CD4-positive, alpha-beta memory T cell (primary cell): ENCODE results near the gene MAML2. TPM values are rescaled to one million over a fixed set of nuclear protein-coding genes. Genes with fewer than 3 reads are reported as not detected.

ENCODE experiments used
- CTCF ChIA-PET: fragments of 350-600 bp; sonication (Branson Sonifier 250); formaldehyde crosslinking; loops from one replicate; lab custom pipeline; 2021; ENCODE audit warnings: inconsistent platforms; ENCODE audit not compliant: partially characterized antibody; lab: Charles Lee
- POLR2A ChIA-PET: fragments of 350-600 bp; sonication (Branson Sonifier 250); formaldehyde crosslinking; loops from one replicate; lab custom pipeline; 2021; ENCODE audit not compliant: partially characterized antibody; lab: Charles Lee
- DNase-seq, 5 donors: peaks; one replicate each; pipeline versions ENCODE4 v3.0.0 to v3.0.0-alpha.2; 2020 to 2022; ENCODE audit warnings: mixed read lengths in 1 of 5
- H3K27ac ChIP-seq: one replicate; pipeline ENCODE4 v1.7.0; 2013; ENCODE audit warnings: low read depth, low read length
- H3K27me3 ChIP-seq: 2 replicates; pipeline ENCODE4 v1.7.0; 2013; ENCODE audit warnings: mild to moderate bottlenecking, low read length, moderate library complexity; ENCODE audit not compliant: insufficient read depth
- H3K36me3 ChIP-seq: 2 replicates; pipeline ENCODE4 v1.7.0; 2013; ENCODE audit warnings: mild to moderate bottlenecking, low read length, moderate library complexity; ENCODE audit not compliant: insufficient read depth
- H3K4me1 ChIP-seq: 2 replicates; pipeline ENCODE4 v1.7.0; 2013; ENCODE audit warnings: mild to moderate bottlenecking, low read length, moderate library complexity; ENCODE audit not compliant: insufficient read depth
- H3K4me3 ChIP-seq, 2 donors: one replicate each; pipeline ENCODE4 v1.7.0; 2013; ENCODE audit warnings: low read length in 2 of 2, mild to moderate bottlenecking in 1 of 2
- H3K9me3 ChIP-seq, 2 donors: one replicate each; pipeline ENCODE4 v1.7.0; 2013; ENCODE audit warnings: low read length in 2 of 2, control low read depth in 1 of 2; ENCODE audit not compliant: control insufficient read depth in 1 of 2
- H3K27ac Mint-ChIP-seq, 7 donors: one replicate each; pipeline ENCODE4 v1.8.0; 2020 to 2021; ENCODE audit warnings: mixed read lengths in 7 of 7, mild to moderate bottlenecking in 6 of 7, inconsistent platforms in 3 of 7, moderate library complexity in 3 of 7
- H3K27me3 Mint-ChIP-seq, 2 donors: one replicate each; pipeline ENCODE4 v1.8.0; 2020 to 2021; ENCODE audit warnings: mixed read lengths in 2 of 2
- H3K36me3 Mint-ChIP-seq, 2 donors: one replicate each; pipeline ENCODE4 v1.8.0; 2020 to 2021; ENCODE audit warnings: mixed read lengths in 2 of 2, inconsistent platforms in 1 of 2, mild to moderate bottlenecking in 1 of 2
- H3K4me1 Mint-ChIP-seq, 4 donors: one replicate each; pipeline ENCODE4 v1.8.0; 2020 to 2021; ENCODE audit warnings: mixed read lengths in 4 of 4, mild to moderate bottlenecking in 1 of 4
- H3K4me3 Mint-ChIP-seq, 8 donors: one replicate each; pipeline ENCODE4 v1.8.0; 2020 to 2021; ENCODE audit warnings: mixed read lengths in 8 of 8, mild to moderate bottlenecking in 7 of 8, moderate library complexity in 6 of 8, inconsistent platforms in 3 of 8
- H3K9me3 Mint-ChIP-seq, 8 donors: one replicate each; pipeline ENCODE4 v1.8.0; 2020 to 2021; ENCODE audit warnings: mixed read lengths in 8 of 8, mild to moderate bottlenecking in 5 of 8, inconsistent platforms in 3 of 8, moderate library complexity in 1 of 8
- intact Hi-C: fragments of 100-400 bp; cut with micrococcal nuclease; formaldehyde crosslinking; loops from one replicate; pipeline ENCODE4 v1.15.1; 2023
- polyA plus RNA-seq, 2 donors: library from polyadenylated mRNA; unstranded; fragments of 300-500 nt; fragmentation: Illumina TruSeq; gene quantifications; one replicate each; pipeline ENCODE4 v1.2.3, GENCODE V29; 2021
- total RNA-seq, 2 experiments: library from RNA; stranded (reverse); gene quantifications; one replicate each; pipeline ENCODE4 v1.2.3, GENCODE V29; 2021

The MAML2 gene
- total and polyA plus RNA-seq, 4 experiments from 2014 or later = 1.6 to 38.3 (median 25.5) TPM

DNA sequence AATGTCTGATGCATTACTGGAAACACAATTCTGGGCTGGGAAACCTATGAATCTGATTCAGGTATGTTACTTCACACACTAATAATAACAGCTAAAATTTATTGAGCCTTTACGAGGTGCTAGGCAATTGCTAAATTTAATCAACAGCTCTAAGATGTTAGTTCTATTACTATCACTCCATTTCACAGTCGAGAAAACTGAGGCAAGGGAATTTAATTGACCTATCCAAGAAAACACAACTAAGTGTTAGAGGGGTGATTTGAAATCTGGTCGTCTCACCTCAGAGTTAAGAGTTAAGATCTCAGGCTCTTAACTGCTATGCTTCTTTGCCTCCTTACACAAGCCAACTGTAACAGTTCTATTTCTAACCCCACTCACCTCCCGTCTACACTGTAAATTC lies 8.8 kb downstream of the MAML2 start:
- no peaks in the 10 kb centered on the region for H3K27me3 ChIP-seq
- Mint-ChIP-seq H3K27ac (peak overlapping the region in 3 of 7 donors; percentile 4 to 58 (median 21)), H3K36me3 (peaks cover 34 to 37% of the 10 kb centered on the region in 2 donors), H3K9me3 (no peaks in the 10 kb centered on the region), H3K4me3 (peak overlapping the region in 1 of 8 donors; percentile 51), H3K27me3 (no peaks in the 10 kb centered on the region), H3K4me1 (peaks cover 66 to 92% (median 81%) of the 10 kb centered on the region in 4 donors)
- DNase-seq = no peak
- H3K9me3 ChIP-seq = no peaks in the 10 kb centered on the region
- intact Hi-C loops = no loop called here
- peaks cover 3% of the 10 kb centered on the region for H3K36me3 ChIP-seq
- no peak overlapping the region for H3K27ac ChIP-seq
- CTCF ChIA-PET = interaction anchor here (1.1 to 2.2 kb wide), 2 partner anchors 9 to 47 kb away, joined by 3 to 13 read pairs; partner anchors contain the start of gene MAML2
- peaks cover 95% of the 10 kb centered on the region for H3K4me1 ChIP-seq
- no peak overlapping the region for H3K4me3 ChIP-seq
- POLR2A ChIA-PET = no interaction called here

DNA sequence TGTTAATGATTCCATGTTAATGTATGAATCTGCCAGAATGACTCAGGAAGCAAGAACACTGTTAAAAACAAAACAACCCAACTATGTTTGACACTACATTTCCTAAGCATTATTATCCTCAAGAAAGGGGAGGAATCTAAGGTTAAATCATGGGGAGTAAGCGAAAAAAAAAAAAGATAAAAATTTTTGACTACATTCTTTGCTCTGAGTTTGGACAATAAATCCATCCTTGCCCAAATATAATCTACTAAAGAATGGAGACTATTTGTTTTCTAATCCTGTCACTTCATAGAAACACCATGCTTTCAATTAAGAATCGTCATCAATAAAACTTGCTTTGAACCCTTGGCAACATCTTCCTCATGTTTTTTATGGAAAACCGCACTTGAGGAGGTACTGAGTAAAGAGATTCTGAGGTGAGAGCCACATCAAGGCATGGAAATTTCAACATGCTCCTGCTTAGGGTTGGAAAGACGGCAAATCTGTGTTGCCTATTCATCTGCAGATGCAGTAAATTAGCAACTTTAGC lies 9.7 kb downstream of the MAML2 start:
- Histone ChIP-seq H3K27ac (no peak overlapping the region), H3K4me1 (peaks cover 90% of the 10 kb centered on the region), H3K27me3 (no peaks in the 10 kb centered on the region), H3K9me3 (no peaks in the 10 kb centered on the region), H3K36me3 (peaks cover 3% of the 10 kb centered on the region), H3K4me3 (no peak overlapping the region)
- intact Hi-C loops = no loop called here
- Mint-ChIP-seq H3K4me3 (peak overlapping the region in 5 of 8 donors; percentile 11 to 28 (median 17)), H3K27ac (peak overlapping the region in 1 of 7 donors; percentile 15), H3K9me3 (no peaks in the 10 kb centered on the region), H3K27me3 (no peaks in the 10 kb centered on the region), H3K4me1 (peaks cover 61 to 92% (median 78%) of the 10 kb centered on the region in 4 donors), H3K36me3 (peaks cover 35 to 39% of the 10 kb centered on the region in 2 donors)
- CTCF ChIA-PET = interaction anchor here (3.7 kb wide), 1 partner anchor 9 kb away, joined by 37 read pairs; the partner anchor contains the start of gene MAML2
- DNase-seq = no peak
- POLR2A ChIA-PET = interaction anchor here (1.2 kb wide), 1 partner anchor 10 kb away, joined by 3 read pairs; no protein-coding TSS in a partner anchor

DNA sequence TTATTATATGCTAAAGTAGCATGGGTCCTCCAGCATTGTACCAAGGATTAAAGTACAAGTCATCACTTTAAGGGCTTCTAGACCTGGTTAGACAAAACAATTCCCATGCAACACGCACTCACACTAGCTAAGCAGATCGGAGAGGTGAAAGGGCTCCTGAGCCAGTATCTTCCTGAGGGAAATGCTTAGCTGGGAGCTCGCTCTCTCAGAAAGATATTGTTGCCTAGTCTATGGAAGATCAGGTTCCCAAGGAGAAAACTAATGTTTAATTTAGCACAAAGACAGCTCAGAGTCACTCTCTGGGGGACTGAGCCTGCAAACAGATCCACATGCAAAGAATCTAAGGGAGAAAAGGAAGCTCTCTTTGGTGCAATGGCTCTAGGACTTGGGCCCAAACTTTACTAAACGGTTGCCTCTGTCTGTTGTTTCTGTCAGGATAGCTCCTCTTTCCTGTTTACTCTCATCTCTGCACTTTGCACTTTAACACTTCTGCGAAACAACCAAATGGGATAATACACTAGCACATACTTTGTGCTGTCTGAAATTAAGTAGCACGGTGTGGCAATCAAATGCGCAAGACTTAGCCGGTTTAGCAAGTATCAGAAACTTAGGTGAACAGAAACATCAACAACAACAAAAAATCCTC lies 10.7 kb downstream of the MAML2 start:
- POLR2A ChIA-PET = interaction anchor here (0.5 to 1.2 kb wide), 3 partner anchors 11 to 48 kb away, joined by 3 read pairs; no protein-coding TSS in a partner anchor

DNA sequence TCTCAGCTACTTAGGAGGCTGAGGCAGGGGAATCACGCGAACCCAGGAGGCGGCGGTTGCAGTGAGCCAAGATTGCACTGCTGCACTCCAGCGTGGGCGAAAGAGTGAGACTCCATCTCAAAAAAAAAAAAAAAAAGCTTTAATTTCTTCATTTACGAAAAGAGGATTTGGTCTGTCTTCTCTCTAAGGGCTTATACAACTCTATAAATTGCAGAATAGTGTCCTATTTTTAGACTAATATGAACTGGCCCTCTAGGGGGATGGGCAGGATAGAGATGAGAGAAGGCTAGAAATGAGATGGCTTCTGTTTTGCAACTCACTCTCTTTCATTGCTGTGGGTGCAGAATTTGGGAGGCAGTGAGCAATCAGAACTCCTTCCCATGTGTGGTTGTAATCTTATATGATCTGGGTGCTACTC lies 11.3 kb downstream of the MAML2 start:
- H3K27ac ChIP-seq = no peak overlapping the region
- no peaks in the 10 kb centered on the region for H3K27me3 ChIP-seq
- H3K4me1 ChIP-seq = peaks cover 75% of the 10 kb centered on the region
- POLR2A ChIA-PET = interaction anchor here (1.0 to 1.2 kb wide), 2 partner anchors 12 to 13 kb away, joined by 3 read pairs; no protein-coding TSS in a partner anchor
- peaks cover 3% of the 10 kb centered on the region for H3K36me3 ChIP-seq
- no peaks in the 10 kb centered on the region for H3K27me3 Mint-ChIP-seq
- H3K9me3 ChIP-seq = no peaks in the 10 kb centered on the region
- peak overlapping the region in 4 of 8 donors; percentile 16 to 37 (median 30) for H3K4me3 Mint-ChIP-seq
- intact Hi-C loops = no loop called here
- peak overlapping the region in 1 of 7 donors; percentile 17 for H3K27ac Mint-ChIP-seq
- H3K4me3 ChIP-seq = no peak overlapping the region
- no peaks in the 10 kb centered on the region for H3K9me3 Mint-ChIP-seq
- no peak for DNase-seq
- H3K4me1 Mint-ChIP-seq = peaks cover 51 to 83% (median 69%) of the 10 kb centered on the region in 4 donors
- CTCF ChIA-PET = interaction anchor here (0.6 to 3.7 kb wide), 3 partner anchors 10 to 76 kb away, joined by 3 to 37 read pairs (median 4); partner anchors contain the start of gene MAML2
- H3K36me3 Mint-ChIP-seq = peaks cover 31 to 43% of the 10 kb centered on the region in 2 donors

More for the DNA sequence above, 10.7 kb downstream of the MAML2 start:
- peaks cover 27 to 40% of the 10 kb centered on the region in 2 donors for H3K36me3 Mint-ChIP-seq
- CTCF ChIA-PET = interaction anchor here (0.6 to 3.7 kb wide), 2 partner anchors 10 to 77 kb away, joined by 3 to 37 read pairs; partner anchors contain the start of gene MAML2
- DNase-seq = no peak
- peak overlapping the region in 6 of 8 donors; percentile 7 to 48 (median 32) for H3K4me3 Mint-ChIP-seq
- peak overlapping the region in 1 of 7 donors; percentile 17 for H3K27ac Mint-ChIP-seq
- Histone ChIP-seq H3K27me3 (no peaks in the 10 kb centered on the region), H3K9me3 (no peaks in the 10 kb centered on the region), H3K27ac (no peak overlapping the region), H3K36me3 (peaks cover 3% of the 10 kb centered on the region), H3K4me1 (peaks cover 80% of the 10 kb centered on the region), H3K4me3 (no peak overlapping the region)
- peaks cover 52 to 84% (median 70%) of the 10 kb centered on the region in 4 donors for H3K4me1 Mint-ChIP-seq
- no peaks in the 10 kb centered on the region for H3K9me3 Mint-ChIP-seq
- no peaks in the 10 kb centered on the region for H3K27me3 Mint-ChIP-seq
- intact Hi-C loops = no loop called here

DNA sequence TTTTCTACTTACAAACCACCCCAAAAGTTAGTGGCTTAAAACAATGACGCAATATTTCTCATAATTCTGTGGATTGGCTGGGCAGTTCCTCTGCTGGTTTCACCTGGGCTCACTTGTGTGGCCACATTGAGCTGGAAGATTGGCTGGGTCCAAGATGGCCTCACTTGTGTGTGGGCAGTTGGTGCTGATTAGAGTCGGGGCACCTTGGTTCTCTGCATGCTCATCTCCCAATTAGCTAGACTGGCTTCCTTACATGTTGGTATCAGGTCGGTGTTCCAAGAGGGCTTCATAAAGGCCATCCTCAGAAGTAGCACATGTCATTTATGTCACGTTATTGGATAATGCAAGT lies 12.5 kb downstream of the MAML2 start:
- no peaks in the 10 kb centered on the region for H3K27me3 Mint-ChIP-seq
- H3K9me3 Mint-ChIP-seq = no peaks in the 10 kb centered on the region
- H3K9me3 ChIP-seq = no peaks in the 10 kb centered on the region
- peaks cover 63% of the 10 kb centered on the region for H3K4me1 ChIP-seq
- H3K36me3 Mint-ChIP-seq = peaks cover 29 to 35% of the 10 kb centered on the region in 2 donors
- no peak for DNase-seq
- H3K27ac ChIP-seq = no peak overlapping the region
- intact Hi-C loops = no loop called here
- H3K27ac Mint-ChIP-seq = peak overlapping the region in 4 of 7 donors; percentile 8 to 36 (median 26)
- H3K4me1 Mint-ChIP-seq = peaks cover 50 to 83% (median 67%) of the 10 kb centered on the region in 4 donors
- H3K36me3 ChIP-seq = peaks cover 3% of the 10 kb centered on the region
- POLR2A ChIA-PET = interaction anchor here (0.6 to 1.2 kb wide), 3 partner anchors 9 to 18 kb away, joined by 3 to 4 read pairs (median 3); partner anchors contain the start of gene MAML2
- H3K27me3 ChIP-seq = no peaks in the 10 kb centered on the region
- peak overlapping the region in 2 of 8 donors; percentile 39 to 48 for H3K4me3 Mint-ChIP-seq
- H3K4me3 ChIP-seq = no peak overlapping the region
- CTCF ChIA-PET = interaction anchor here (0.7 to 3.7 kb wide), 4 partner anchors 9 to 64 kb away, joined by 3 to 37 read pairs (median 3); partner anchors contain the start of gene MAML2

DNA sequence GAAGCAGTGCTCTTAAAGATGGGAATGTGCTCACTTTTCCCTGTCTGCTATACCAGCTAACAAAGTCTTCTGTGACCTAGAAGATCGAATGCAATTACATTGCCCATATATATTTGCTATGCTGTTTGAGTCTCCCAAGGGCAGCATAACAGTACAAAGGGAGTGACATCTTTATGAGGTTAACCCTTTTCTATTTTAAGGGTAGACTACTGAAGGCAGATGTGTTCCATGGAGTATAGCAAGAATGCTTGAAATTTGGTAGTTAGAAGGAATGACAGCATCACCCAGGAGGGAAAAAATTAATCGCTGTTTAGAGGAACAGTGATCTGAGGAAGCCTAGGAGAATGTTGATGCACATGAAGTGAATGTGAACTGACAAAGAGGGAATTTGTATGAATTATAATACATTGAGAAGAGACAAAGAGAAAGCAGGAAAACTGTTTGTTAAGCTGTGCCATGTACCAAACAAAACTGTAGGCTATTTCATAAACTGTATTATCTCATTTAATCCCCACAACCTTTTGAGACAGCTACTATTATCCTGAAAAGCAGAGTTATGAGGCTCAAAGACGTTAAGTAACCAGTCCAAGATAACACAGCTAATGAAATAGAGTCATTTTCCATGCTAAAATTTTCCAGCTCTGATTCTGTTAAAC lies 13.0 kb downstream of the MAML2 start:
- POLR2A ChIA-PET = interaction anchor here (0.6 to 1.2 kb wide), 3 partner anchors 10 to 18 kb away, joined by 3 to 4 read pairs (median 3); partner anchors contain the start of gene MAML2
- Histone ChIP-seq H3K9me3 (no peaks in the 10 kb centered on the region), H3K4me3 (no peak overlapping the region), H3K4me1 (peaks cover 58% of the 10 kb centered on the region), H3K27ac (no peak overlapping the region), H3K27me3 (no peaks in the 10 kb centered on the region), H3K36me3 (no peaks in the 10 kb centered on the region)
- Mint-ChIP-seq H3K9me3 (no peaks in the 10 kb centered on the region), H3K36me3 (peaks cover 28 to 34% of the 10 kb centered on the region in 2 donors), H3K27me3 (no peaks in the 10 kb centered on the region), H3K4me3 (peak overlapping the region in 3 of 8 donors; percentile 36 to 43 (median 41)), H3K27ac (peak overlapping the region in 4 of 7 donors; percentile 19 to 59 (median 28)), H3K4me1 (peaks cover 51 to 83% (median 67%) of the 10 kb centered on the region in 4 donors)
- intact Hi-C loops = no loop called here
- no peak for DNase-seq
- CTCF ChIA-PET = interaction anchor here (0.7 to 3.7 kb wide), 4 partner anchors 9 to 64 kb away, joined by 3 to 37 read pairs (median 3); partner anchors contain the start of gene MAML2
